ENCODE data around the gene PKMYT1. TPM values are rescaled to one million over a fixed set of nuclear protein-coding genes. Genes with fewer than 3 reads are reported as not detected.

Gene PKMYT1
- total RNA-seq, 1 experiment from 2014 or later = 34.7 TPM

DNA sequence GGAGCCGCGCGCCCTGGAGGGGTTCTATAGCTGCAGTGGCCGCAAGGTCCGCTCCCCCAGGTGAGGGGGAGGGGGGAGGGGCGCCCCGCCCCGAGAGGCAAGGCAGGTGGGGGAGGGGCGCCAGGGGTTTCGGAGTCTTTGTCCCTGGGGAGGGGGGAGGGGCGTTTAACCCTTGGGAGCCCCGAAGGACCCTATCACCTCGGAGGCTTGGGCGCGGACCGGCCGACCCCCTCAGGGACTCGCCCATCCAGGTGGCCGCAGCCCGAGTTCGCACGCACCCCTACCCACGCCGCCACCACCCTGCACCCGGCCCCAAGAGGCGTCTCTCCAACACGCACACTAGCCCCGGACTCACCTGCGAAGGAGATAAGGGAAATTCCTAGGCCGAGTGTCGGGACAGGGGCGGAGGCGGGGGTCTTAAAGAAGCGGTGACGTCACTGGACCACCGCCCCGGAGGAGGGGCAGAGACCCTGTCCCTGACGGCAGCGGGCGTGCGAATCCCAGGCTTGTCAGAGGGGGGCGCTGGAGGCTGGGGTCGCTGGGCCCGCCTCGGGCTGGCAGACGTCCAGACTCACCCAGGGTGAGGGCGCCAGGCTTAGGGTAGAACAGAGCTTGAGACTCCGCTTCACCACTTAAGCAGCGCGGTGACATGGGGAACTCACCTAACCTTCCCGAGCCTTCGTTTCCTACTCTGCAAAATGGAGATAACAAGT, 37.7 kb upstream of the PKMYT1 start, which contains the start of gene CLDN6:
TSS of gene CLDN6 (minus strand) at position 390 of the 713 bp plus-strand sequence. CDS start 2,162 bp downstream, outside the sequence.
- H3K27ac Mint-ChIP-seq (ENCODE audit: low read depth, unreplicated experiment) = no peak within 1 kb of the TSS

DNA sequence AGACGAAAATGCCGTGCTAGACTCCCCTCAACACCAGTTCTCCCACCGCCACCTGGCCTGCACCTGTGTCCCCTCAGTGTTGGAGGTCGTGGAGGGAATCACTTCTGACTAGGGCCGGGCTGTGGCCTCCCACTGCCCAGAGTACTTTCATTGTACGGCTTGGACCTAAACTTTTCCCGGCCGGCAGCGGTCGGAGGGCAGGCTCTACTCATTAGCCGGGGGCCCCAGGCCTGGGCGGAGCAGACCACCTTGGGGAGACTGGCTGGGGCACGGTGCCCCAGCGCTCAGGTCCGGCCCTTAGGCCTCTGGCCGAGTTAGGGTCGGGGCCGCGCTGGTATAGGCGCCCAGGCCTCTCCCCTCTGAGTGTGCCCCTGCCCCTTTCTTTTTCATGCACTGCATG, 37.1 kb upstream of the PKMYT1 start:
- no peak overlapping the region for H3K27ac Mint-ChIP-seq (ENCODE audit: low read depth, unreplicated experiment)
- no peaks in the 10 kb centered on the region for H3K9me3 Mint-ChIP-seq (ENCODE audit: unreplicated experiment)
- TF ChIP-seq, protein P1, sequence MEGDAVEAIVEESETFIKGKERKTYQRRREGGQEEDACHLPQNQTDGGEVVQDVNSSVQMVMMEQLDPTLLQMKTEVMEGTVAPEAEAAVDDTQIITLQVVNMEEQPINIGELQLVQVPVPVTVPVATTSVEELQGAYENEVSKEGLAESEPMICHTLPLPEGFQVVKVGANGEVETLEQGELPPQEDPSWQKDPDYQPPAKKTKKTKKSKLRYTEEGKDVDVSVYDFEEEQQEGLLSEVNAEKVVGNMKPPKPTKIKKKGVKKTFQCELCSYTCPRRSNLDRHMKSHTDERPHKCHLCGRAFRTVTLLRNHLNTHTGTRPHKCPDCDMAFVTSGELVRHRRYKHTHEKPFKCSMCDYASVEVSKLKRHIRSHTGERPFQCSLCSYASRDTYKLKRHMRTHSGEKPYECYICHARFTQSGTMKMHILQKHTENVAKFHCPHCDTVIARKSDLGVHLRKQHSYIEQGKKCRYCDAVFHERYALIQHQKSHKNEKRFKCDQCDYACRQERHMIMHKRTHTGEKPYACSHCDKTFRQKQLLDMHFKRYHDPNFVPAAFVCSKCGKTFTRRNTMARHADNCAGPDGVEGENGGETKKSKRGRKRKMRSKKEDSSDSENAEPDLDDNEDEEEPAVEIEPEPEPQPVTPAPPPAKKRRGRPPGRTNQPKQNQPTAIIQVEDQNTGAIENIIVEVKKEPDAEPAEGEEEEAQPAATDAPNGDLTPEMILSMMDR (IDR thresholded peaks at IDR 0.05; ENCODE audit: unreplicated experiment) = no peak
- peaks cover 9% of the 10 kb centered on the region for H3K4me1 Mint-ChIP-seq (ENCODE audit: insufficient read depth, unreplicated experiment)
- POLR2A ChIA-PET = interaction anchor here (1.3 kb wide), 1 partner anchor 12 kb away, joined by 4 read pairs; no protein-coding TSS in a partner anchor
- intact Hi-C loops (cut with micrococcal nuclease) = no loop called here
- no peak overlapping the region for H3K4me3 Mint-ChIP-seq (ENCODE audit: unreplicated experiment)
- DNase-seq (ENCODE audit: unreplicated experiment) = no peak
- H3K36me3 Mint-ChIP-seq (ENCODE audit: insufficient read depth, unreplicated experiment) = peaks cover 7% of the 10 kb centered on the region
- no peaks in the 10 kb centered on the region for H3K27me3 Mint-ChIP-seq (ENCODE audit: insufficient read depth, unreplicated experiment)
- CTCF ChIA-PET = no interaction called here
- no TSS peak for BruUV-seq (replicated peaks)

More for the DNA sequence above, 37.7 kb upstream of the PKMYT1 start, which contains the start of gene CLDN6:
- DNase-seq (ENCODE audit: unreplicated experiment) = no peak
- no peaks in the 10 kb centered on the region for H3K27me3 Mint-ChIP-seq (ENCODE audit: insufficient read depth, unreplicated experiment)
- TF ChIP-seq, protein P1 (IDR thresholded peaks at IDR 0.05; ENCODE audit: unreplicated experiment) = no peak
- peaks cover 12% of the 10 kb centered on the region for H3K36me3 Mint-ChIP-seq (ENCODE audit: insufficient read depth, unreplicated experiment)
- ChIA-PET CTCF (interaction anchor here (0.7 to 5.1 kb wide), 2 partner anchors 14 to 131 kb away, joined by 3 to 28 read pairs; no protein-coding TSS in a partner anchor), POLR2A (interaction anchor here (1.3 kb wide), 1 partner anchor 12 kb away, joined by 4 read pairs; no protein-coding TSS in a partner anchor)
- BruUV-seq (replicated peaks) = no TSS peak
- no peaks in the 10 kb centered on the region for H3K9me3 Mint-ChIP-seq (ENCODE audit: unreplicated experiment)
- no peak within 1 kb of the TSS for H3K4me3 Mint-ChIP-seq (ENCODE audit: unreplicated experiment)
- H3K4me1 Mint-ChIP-seq (ENCODE audit: insufficient read depth, unreplicated experiment) = peaks cover 15% of the 10 kb centered on the region
- intact Hi-C loops (cut with micrococcal nuclease) = no loop called here

DNA sequence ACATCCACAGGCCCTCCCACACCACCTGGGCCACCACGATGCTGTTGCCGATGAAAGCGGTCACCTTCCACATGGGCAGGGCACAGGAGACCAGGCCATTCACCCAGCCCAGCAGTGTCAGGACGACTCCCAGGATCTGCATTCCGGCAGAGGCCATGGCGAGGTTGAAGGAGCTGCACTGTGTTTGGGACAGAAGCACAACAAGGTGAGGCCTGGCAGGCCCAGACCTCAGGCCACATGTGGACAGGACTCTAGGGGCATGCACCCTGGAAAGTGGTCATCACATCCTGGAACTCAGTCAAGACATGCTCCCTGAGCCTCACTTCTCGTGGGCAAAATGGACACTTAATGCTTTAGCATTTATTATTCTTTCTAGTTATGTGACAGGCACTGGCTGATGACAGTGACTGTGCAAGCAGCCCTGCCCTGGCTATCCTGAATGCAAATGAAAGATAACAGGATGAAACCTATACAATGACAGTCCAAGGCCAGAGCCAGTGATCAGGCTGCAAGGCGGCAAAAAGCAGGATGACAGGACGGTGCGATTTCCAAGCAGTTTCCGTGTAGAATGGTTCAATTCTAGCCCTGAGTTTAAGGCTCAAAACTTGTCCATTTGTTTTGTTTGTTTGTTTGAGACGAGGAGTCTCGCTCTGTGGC, 35.7 kb upstream of the PKMYT1 start:
- Mint-ChIP-seq H3K27ac (ENCODE audit: low read depth, unreplicated experiment) (no peak overlapping the region), H3K27me3 (ENCODE audit: insufficient read depth, unreplicated experiment) (no peaks in the 10 kb centered on the region), H3K36me3 (ENCODE audit: insufficient read depth, unreplicated experiment) (no peaks in the 10 kb centered on the region), H3K4me1 (ENCODE audit: insufficient read depth, unreplicated experiment) (no peaks in the 10 kb centered on the region), H3K9me3 (ENCODE audit: unreplicated experiment) (no peaks in the 10 kb centered on the region), H3K4me3 (ENCODE audit: unreplicated experiment) (no peak overlapping the region)
- POLR2A ChIA-PET = no interaction called here
- no peak for DNase-seq (ENCODE audit: unreplicated experiment)
- intact Hi-C loops (cut with micrococcal nuclease) = no loop called here
- no TSS peak for BruUV-seq (replicated peaks)
- CTCF ChIA-PET = no interaction called here
- TF ChIP-seq, protein P1 (IDR thresholded peaks at IDR 0.05; ENCODE audit: unreplicated experiment) = no peak

- no peaks in the 10 kb centered on the region for H3K27me3 Mint-ChIP-seq (ENCODE audit: insufficient read depth, unreplicated experiment)
- H3K4me3 Mint-ChIP-seq (ENCODE audit: unreplicated experiment) = no peak overlapping the region
- BruUV-seq (replicated peaks) = no TSS peak
- no peaks in the 10 kb centered on the region for H3K36me3 Mint-ChIP-seq (ENCODE audit: insufficient read depth, unreplicated experiment)
- CTCF ChIA-PET = interaction anchor here (0.6 kb wide), 1 partner anchor 114 kb away, joined by 3 read pairs; no protein-coding TSS in a partner anchor
- POLR2A ChIA-PET = no interaction called here
- H3K27ac Mint-ChIP-seq (ENCODE audit: low read depth, unreplicated experiment) = no peak overlapping the region
- H3K9me3 Mint-ChIP-seq (ENCODE audit: unreplicated experiment) = no peaks in the 10 kb centered on the region
- no peak for DNase-seq (ENCODE audit: unreplicated experiment)
- TF ChIP-seq, protein P1 (IDR thresholded peaks at IDR 0.05; ENCODE audit: unreplicated experiment) = no peak
- intact Hi-C loops (cut with micrococcal nuclease) = no loop called here
- no peaks in the 10 kb centered on the region for H3K4me1 Mint-ChIP-seq (ENCODE audit: insufficient read depth, unreplicated experiment)
These were observed 34.7 kb upstream of the PKMYT1 start for GRCh38 chr16:3014971-3015370.
